Left hindlimb (tissue), 1 donor: ENCODE measurements around the gene TIMM44.
"Not testable (repeated sequence)": the region's sequence is repeated elsewhere in the genome, so short reads cannot be mapped to it uniquely, and the experiment has no call there.

Source experiments
- DNase-seq: peaks from one replicate; pipeline ENCODE4 v3.0.0-alpha.2; 2018

The TIMM44 gene

DNA sequence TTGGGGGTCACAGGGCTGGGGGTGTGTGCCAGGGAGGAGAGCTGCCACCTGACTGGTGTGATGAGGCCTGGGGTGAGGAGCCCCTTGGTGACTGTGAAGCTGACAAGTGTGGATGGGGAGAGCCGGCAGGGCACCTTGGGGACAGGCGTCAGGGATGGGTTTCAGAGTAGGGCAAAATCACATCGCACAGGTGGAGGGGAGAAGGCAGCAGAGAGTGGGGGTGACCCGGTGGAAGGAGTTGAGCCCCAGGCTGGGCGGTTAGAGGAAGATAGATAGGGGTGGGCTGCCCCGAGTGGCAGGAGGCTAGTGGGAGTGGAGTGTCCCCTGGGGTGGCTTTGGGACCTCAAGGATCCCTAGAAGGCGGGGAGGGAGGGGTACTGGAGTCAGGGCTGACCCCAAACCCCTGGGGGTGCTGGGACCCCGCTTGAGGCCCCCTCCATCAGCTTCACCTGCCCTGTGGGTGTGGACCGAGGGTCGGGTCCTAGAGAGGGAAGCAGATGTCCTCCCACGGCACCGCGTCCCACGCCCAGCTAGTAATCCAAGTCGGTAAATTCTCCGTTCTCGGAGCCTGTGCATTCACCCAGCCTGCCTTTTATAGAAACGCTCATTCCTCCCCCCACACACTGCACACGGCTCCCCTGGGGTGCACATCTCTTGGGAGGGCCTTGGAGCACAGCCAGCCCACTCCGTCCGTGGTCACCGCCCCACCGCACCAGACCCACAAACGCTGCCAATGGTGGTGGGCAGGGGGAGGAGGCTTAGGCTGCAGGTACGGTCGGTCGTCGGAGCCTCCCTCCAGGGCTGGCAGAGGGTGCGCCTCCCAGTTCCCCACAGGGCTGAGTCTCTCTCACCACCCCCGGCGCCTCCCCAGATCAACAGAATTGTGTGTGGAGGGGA is 19.9 kb downstream of the TIMM44 start:
- DNase-seq = no peak

GRCh38 chr19:7922836-7923195 is 20.6 kb downstream of the TIMM44 start:
- no peak for DNase-seq

DNA sequence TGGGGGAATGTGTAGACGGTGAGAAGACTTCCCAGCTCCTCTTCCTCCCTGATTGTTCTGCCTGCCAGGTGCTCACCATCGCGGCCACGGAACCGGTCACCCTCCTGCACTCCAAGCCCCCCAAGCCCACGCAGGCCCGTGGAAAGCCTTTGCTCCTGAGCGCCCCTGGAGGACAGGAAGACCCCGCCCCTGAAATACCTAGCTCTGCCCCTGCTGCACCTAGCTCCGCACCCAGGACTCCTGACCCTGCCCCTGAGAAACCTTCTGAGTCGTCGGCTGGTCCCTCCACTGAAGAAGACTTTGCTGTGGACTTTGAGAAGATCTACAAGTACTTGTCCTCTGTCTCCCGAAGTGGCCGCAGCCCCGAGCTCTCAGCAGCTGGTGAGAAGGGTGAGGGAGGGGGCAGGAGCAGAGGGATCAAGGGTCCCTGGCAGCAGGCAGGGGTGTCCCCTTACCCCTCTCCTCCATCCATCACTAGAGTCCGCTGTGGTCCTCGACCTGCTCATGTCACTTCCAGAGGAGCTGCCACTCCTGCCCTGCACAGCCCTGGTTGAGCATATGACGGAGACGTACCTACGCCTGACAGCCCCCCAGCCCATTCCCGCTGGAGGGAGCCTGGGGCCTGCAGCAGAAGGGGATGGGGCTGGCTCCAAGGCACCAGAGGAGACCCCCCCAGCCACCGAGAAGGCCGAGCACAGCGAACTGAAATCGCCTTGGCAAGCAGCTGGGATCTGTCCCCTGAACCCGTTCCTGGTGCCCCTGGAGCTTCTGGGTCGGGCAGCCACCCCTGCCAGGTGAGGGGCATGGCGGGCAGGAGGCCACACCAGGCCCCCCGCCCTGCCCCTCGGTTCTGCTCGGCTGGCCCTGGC is 21.3 kb downstream of the TIMM44 start:
- no peak for DNase-seq

DNA sequence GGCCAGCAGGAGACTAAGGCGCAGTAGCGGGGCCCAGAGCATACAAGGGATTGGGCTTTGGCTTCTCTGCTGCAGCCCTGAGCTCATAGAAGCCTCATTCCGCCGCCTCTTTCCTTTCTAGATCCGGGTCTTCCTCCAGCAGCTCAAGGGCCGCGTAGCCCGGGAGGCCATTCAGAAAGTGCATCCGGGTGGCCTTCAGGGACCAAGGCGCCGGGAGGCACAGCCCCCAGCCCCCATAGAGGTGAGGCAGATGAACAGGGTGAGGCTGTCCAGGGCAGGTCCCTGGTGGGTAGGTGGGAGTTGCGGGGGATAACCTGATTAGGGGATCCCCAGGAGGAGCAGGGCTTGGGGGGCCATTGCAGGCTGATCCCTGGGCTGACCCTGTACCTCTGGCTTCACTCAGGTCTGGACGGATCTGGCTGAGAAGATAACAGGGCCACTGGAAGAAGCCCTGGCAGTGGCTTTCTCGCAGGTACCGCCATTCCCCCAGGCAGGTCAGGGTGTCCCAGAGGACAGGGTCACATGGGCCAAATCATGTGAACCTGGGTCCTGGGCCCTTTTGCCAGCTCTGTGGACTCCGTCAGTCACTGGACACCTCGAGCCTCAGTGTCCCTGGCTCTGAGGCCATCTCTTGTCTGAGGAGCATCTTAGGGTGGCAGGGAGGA is 22.0 kb downstream of the TIMM44 start:
- no peak for DNase-seq

GRCh38 chr19:7920519-7921301 is 22.8 kb downstream of the TIMM44 start:
- peak; percentile 99 for DNase-seq

GRCh38 chr19:7919610-7920518 is 23.6 kb downstream of the TIMM44 start, which contains the start of gene SNAPC2:
Gene SNAPC2, plus strand, starts transcription at chr19:7920338. Its CDS starts 29 bp downstream, at chr19:7920367.
- peak; percentile 97 for DNase-seq

DNA sequence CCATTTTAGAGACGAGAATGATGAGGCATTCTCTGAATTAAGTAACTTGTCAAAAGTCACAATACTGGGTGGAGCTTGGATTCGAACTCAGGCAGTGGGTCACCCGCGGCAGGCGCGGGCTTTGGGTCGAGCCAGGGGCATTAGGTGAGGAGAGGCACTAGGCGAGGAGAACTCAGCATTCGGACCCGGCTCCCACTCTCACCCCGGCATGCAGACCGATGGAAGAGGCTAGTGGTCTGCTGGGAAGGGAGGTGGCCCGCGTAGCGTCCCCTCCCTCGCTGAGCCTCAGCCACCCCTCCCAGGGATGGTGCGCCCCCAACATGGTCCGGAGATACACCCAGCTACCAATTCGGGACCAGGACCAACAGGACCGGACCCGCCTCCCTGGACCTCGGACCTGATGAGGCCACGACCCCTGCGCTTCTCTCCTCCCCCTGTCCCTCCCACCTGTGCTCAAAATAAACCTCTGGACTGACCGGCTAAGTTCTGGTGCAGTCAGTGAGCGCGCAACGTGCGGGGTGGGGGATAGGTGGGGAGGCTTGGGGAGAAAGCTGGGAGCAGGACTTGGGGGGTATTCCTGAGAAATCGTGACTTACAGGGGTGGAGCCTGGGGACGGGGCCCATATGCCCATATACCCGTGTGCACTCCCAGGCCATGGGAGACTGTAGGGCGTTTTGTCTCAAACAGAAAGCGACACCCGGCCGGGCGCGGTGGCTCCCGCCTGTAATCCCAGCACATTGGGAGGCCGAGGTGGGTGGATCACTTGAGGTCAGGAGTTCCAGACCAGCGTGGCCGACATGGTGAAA is 24.6 kb downstream of the TIMM44 start:
- DNase-seq = no peak

- DNase-seq = not testable (repeated sequence)
Observed at GRCh38 chr19:7918062-7918614, 25.3 kb downstream of the TIMM44 start.

GRCh38 chr19:7917267-7918061 is 26.0 kb downstream of the TIMM44 start:
- DNase-seq = no peak

GRCh38 chr19:7916955-7917266 is 26.6 kb downstream of the TIMM44 start:
- DNase-seq = no peak

DNA sequence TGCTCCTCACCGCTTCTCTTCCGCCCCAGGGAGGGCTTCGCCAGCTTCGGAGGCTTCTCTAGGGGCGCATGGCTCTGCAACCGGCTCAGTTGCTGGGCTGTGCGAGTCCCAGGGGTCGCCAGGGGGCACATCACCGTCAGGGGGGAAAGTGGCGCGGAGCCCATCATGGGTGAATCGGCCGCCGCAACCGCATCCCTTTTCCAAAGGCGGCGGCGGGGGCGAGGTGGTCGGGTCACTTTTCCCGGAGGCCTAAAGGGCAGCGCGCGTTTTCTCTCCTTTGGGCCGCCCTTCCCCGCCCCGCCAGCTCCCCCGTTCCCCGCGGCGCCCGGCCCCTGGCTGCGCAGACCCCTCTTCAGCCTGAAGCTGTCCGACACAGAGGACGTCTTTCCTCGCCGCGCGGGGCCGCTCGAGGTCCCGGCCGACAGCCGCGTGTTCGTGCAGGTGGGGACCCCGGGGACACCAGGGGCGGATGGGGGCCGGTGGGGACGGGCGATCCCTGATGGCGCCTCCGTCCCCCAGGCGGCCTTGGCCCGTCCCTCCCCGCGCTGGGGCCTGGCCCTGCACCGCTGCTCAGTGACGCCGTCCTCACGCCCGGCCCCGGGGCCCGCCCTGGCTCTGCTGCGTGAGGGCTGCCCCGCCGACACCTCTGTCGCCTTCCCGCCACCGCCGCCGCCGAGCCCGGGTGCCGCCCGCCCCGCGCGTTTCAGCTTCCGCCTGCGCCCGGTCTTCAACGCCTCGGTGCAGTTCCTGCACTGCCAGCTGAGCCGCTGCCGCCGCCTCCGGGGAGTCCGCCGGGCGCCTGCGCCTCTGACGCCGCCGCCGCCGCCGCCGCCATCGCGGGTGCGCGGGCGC is 27.1 kb downstream of the TIMM44 start:
- DNase-seq = peak; percentile 35

DNA sequence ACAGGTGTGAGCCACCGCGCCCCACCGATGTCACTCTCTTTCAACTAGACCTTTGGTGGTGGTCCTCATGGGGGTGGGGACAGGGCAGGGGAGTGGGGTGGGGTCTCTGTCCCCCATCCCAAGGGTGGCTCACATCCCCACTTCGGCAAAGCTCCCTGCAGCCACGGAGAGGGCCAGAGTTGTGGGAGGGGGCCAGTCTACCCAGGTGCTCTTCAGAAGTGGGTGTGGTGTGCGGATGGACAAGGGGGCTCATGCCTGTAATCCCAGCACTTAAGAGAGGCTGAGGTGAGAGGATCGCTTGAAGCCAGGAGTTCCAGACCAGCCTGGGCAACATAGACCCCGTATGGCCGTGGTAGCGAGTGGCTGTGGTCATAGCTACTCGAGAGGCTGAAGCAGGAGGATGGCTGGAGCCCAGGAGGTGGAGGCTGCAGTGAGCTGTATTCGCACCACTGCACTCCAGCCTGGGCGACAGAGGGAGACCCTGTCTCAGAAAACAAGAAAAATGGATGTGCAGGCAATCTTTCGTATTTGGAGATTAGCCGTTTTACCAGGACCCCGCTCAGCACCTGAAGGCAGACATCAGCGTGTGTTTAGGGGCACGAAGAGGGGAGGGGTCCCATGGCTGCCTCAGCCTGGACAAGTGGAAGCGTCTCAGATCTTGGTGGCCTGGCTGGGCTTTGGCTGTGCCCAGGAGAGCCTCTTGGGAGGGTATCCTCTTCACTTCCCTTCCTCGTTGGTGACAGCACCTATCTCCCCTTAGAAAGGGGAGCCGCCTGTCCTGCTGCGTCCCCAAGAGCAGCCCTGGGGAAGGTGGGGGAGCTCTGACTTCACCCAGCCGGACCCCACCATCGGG is 28.0 kb downstream of the TIMM44 start:
- DNase-seq = no peak

- no peak for DNase-seq
Observed at GRCh38 chr19:7914598-7915045, 28.8 kb downstream of the TIMM44 start, which contains the start of gene TGFBR3L. Gene TGFBR3L, plus strand, starts transcription at chr19:7914830.

DNA sequence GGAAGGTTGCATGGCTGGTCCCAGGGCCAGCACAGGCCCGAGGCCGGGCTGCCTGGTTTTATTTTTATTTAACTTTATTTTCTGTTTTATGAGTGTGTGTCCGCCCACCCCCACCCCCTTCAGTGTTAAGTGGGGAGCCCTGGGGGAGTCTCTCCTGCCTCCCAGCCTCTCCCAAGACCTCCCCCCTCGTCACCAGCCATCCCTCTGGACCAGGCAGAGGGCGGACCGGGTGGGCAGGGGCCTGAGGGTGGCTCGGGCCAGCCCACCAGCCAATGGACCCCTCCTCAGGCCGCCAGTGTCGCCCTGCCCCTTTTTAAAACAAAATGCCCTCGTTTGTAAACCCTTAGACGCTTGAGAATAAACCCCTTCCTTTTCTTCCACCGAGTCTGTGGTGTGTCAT is 29.4 kb downstream of the TIMM44 start:
- no peak for DNase-seq

GRCh38 chr19:7913652-7914051 is 29.8 kb downstream of the TIMM44 start:
- DNase-seq = no peak

GRCh38 chr19:7912697-7913564 is 30.5 kb downstream of the TIMM44 start:
- no peak for DNase-seq
